ENCODE measurements around the gene CDH20. TPM values are rescaled to one million over a fixed set of nuclear protein-coding genes. Genes with fewer than 3 reads are reported as not detected.

The CDH20 gene
- total RNA-seq, 2 experiments from 2014 or later = not detected

GRCh38 chr18:61286867-61287266 lies 46.4 kb upstream of the CDH20 start:
- POLR2A ChIA-PET = interaction anchor here (0.7 kb wide), 1 partner anchor 34 kb away, joined by 3 read pairs; no protein-coding TSS in a partner anchor
- Histone ChIP-seq H3K4me1 (ENCODE audit: insufficient read depth, low read length, poor library complexity, severe bottlenecking) (no peaks in the 10 kb centered on the region), H3K4me3 (ENCODE audit: low read depth, low read length, poor library complexity, severe bottlenecking) (no peak overlapping the region), H3K4me2 (ENCODE audit: low read length) (no peak overlapping the region), H3K9me3 (ENCODE audit: low read length) (no peaks in the 10 kb centered on the region), H2AFZ (ENCODE audit: low read length) (no peak overlapping the region), H3K9me2 (ENCODE audit: insufficient read depth, low read length) (no peaks in the 10 kb centered on the region), H4K20me1 (ENCODE audit: insufficient read depth, low read length) (no peaks in the 10 kb centered on the region), H3K79me2 (ENCODE audit: insufficient read depth, low read depth, low read length) (no peaks in the 10 kb centered on the region), H3K36me3 (ENCODE audit: insufficient read depth, low read length) (no peaks in the 10 kb centered on the region), H3K27ac (ENCODE audit: low read depth, low read length, poor library complexity, severe bottlenecking) (no peak overlapping the region)
- CTCF ChIA-PET (ENCODE audit: unreplicated experiment) = no interaction called here
- no peak for DNase-seq (ENCODE audit: low spot score)
- TF ChIP-seq EZH2phosphoT487 (IDR thresholded peaks at IDR 0.05; ENCODE audit: borderline replicate concordance, low read depth, low read length) = no peak
- TF ChIP-seq, protein P1, sequence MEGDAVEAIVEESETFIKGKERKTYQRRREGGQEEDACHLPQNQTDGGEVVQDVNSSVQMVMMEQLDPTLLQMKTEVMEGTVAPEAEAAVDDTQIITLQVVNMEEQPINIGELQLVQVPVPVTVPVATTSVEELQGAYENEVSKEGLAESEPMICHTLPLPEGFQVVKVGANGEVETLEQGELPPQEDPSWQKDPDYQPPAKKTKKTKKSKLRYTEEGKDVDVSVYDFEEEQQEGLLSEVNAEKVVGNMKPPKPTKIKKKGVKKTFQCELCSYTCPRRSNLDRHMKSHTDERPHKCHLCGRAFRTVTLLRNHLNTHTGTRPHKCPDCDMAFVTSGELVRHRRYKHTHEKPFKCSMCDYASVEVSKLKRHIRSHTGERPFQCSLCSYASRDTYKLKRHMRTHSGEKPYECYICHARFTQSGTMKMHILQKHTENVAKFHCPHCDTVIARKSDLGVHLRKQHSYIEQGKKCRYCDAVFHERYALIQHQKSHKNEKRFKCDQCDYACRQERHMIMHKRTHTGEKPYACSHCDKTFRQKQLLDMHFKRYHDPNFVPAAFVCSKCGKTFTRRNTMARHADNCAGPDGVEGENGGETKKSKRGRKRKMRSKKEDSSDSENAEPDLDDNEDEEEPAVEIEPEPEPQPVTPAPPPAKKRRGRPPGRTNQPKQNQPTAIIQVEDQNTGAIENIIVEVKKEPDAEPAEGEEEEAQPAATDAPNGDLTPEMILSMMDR (conservative IDR thresholded peaks at IDR 0.05; ENCODE audit: low read length) = no peak
- no TSS peak for BruUV-seq (replicated peaks)
- intact Hi-C loops (cut with micrococcal nuclease; ENCODE audit: unreplicated experiment) = no loop called here

- CTCF ChIA-PET (ENCODE audit: unreplicated experiment) = no interaction called here
- Histone ChIP-seq H4K20me1 (ENCODE audit: insufficient read depth, low read length) (no peaks in the 10 kb centered on the region), H3K4me3 (ENCODE audit: low read depth, low read length, poor library complexity, severe bottlenecking) (no peak overlapping the region)
Measured at GRCh38 chr18:61290616-61291015, 42.6 kb upstream of the CDH20 start.

DNA sequence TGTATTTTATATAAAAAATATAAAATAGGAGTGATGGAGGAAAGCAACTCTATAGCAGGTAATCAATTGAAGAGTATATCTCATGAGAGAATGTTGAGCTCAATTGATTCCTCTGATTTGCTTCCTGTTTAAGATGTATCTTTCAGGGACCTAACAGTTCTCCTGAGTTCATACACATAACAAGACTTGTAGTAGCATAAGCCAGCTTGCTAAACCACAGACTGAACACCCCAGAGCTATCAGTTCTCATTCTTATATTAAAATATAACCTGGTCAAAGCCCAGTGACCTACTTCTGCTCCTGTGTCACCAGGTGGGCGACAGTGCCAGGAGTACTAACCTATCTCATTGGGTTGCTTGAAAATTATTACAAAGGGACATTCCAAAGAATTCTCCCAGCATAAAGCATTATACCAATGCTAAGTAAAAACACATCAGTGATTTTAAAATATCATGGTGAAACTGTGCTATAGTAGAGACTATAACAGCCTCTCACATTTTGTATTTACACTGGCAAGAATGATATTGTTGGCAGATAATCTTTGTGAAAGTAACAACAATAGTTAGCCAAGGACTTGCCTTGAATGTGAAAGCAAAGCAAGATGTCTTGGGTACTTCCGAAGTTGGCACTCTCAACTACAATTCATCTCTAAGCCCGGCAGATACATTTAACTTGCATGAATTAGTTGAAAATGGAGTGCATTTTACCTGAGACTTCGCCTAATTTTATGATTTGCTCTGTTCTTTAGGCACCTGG lies 40.8 kb upstream of the CDH20 start:
- Histone ChIP-seq H3K4me1 (ENCODE audit: insufficient read depth, low read length, poor library complexity, severe bottlenecking) (no peaks in the 10 kb centered on the region), H3K4me2 (ENCODE audit: low read length) (no peak overlapping the region), H3K79me2 (ENCODE audit: insufficient read depth, low read depth, low read length) (no peaks in the 10 kb centered on the region), H4K20me1 (ENCODE audit: insufficient read depth, low read length) (no peaks in the 10 kb centered on the region), H3K4me3 (ENCODE audit: low read depth, low read length, poor library complexity, severe bottlenecking) (no peak overlapping the region), H2AFZ (ENCODE audit: low read length) (no peak overlapping the region), H3K36me3 (ENCODE audit: insufficient read depth, low read length) (no peaks in the 10 kb centered on the region), H3K9me3 (ENCODE audit: low read length) (no peaks in the 10 kb centered on the region), H3K27ac (ENCODE audit: low read depth, low read length, poor library complexity, severe bottlenecking) (no peak overlapping the region), H3K9me2 (ENCODE audit: insufficient read depth, low read length) (no peaks in the 10 kb centered on the region)
- BruUV-seq (replicated peaks) = no TSS peak
- TF ChIP-seq EZH2phosphoT487 (IDR thresholded peaks at IDR 0.05; ENCODE audit: borderline replicate concordance, low read depth, low read length) = no peak
- TF ChIP-seq, protein P1 (conservative IDR thresholded peaks at IDR 0.05; ENCODE audit: low read length) = no peak
- ChIA-PET POLR2A (no interaction called here), CTCF (ENCODE audit: unreplicated experiment) (no interaction called here)
- no peak for DNase-seq (ENCODE audit: low spot score)
- intact Hi-C loops (cut with micrococcal nuclease; ENCODE audit: unreplicated experiment) = no loop called here

More at GRCh38 chr18:61290616-61291015, 42.6 kb upstream of the CDH20 start:
- H3K4me1 ChIP-seq (ENCODE audit: insufficient read depth, low read length, poor library complexity, severe bottlenecking) = no peaks in the 10 kb centered on the region
- no peaks in the 10 kb centered on the region for H3K9me2 ChIP-seq (ENCODE audit: insufficient read depth, low read length)
- no peak overlapping the region for H3K27ac ChIP-seq (ENCODE audit: low read depth, low read length, poor library complexity, severe bottlenecking)
- POLR2A ChIA-PET = no interaction called here
- intact Hi-C loops (cut with micrococcal nuclease; ENCODE audit: unreplicated experiment) = no loop called here
- no peaks in the 10 kb centered on the region for H3K9me3 ChIP-seq (ENCODE audit: low read length)
- no peaks in the 10 kb centered on the region for H3K36me3 ChIP-seq (ENCODE audit: insufficient read depth, low read length)
- no peaks in the 10 kb centered on the region for H3K79me2 ChIP-seq (ENCODE audit: insufficient read depth, low read depth, low read length)
- H2AFZ ChIP-seq (ENCODE audit: low read length) = no peak overlapping the region
- no peak for TF ChIP-seq EZH2phosphoT487 (IDR thresholded peaks at IDR 0.05; ENCODE audit: borderline replicate concordance, low read depth, low read length)
- TF ChIP-seq, protein P1 (conservative IDR thresholded peaks at IDR 0.05; ENCODE audit: low read length) = no peak
- no peak for DNase-seq (ENCODE audit: low spot score)
- no peak overlapping the region for H3K4me2 ChIP-seq (ENCODE audit: low read length)
- BruUV-seq (replicated peaks) = no TSS peak
